OCI-LY7 (cell line): ENCODE results near the gene CAMK4. TPM values are rescaled to one million over a fixed set of nuclear protein-coding genes. Genes with fewer than 3 reads are reported as not detected.

Experiments used
- BruUV-seq: library from RNA; stranded (reverse); fragments of 400-500 nt; replicated peaks from 2 replicates; lab custom pipeline; 2021; lab: Mats Ljungman, UMichigan
- CTCF ChIA-PET: fragments of 300-600 bp; sonication (Branson Sonifier 250); formaldehyde crosslinking; loops from one replicate; lab custom pipeline; 2022; ENCODE audit warnings: antibody characterized with exemption; ENCODE audit not compliant: unreplicated experiment; lab: Charles Lee
- POLR2A ChIA-PET: fragments of 300-600 bp; sonication (Branson Sonifier 250); formaldehyde crosslinking; loops from one replicate; lab custom pipeline; 2022; ENCODE audit warnings: antibody characterized with exemption; lab: Charles Lee
- DNase-seq: peaks from one replicate; pipeline ENCODE4 v3.0.0-alpha.2; 2015; ENCODE audit warnings: low spot score
- H2AFZ ChIP-seq: fragments of 200-600 bp; sonication (generic), shearing (Covaris generic); 2 replicates; pipeline ENCODE4 v1.6.1; 2014; ENCODE audit warnings: mild to moderate bottlenecking, antibody characterized with exemption, low read length, moderate library complexity
- H3K27ac ChIP-seq: fragments of 200-600 bp; sonication (generic); 2 replicates; pipeline ENCODE4 v1.5.1; 2014; ENCODE audit warnings: mixed run types, low read depth, mild to moderate bottlenecking, moderate library complexity, low read length, inconsistent platforms; ENCODE audit not compliant: poor library complexity, severe bottlenecking
- H3K36me3 ChIP-seq: fragments of 200-600 bp; sonication (generic); 2 replicates; pipeline ENCODE4 v1.6.1; 2014; ENCODE audit warnings: mild to moderate bottlenecking, antibody characterized with exemption, low read length, moderate library complexity, mixed read lengths; ENCODE audit not compliant: insufficient read depth
- H3K4me1 ChIP-seq: fragments of 200-600 bp; sonication (generic); 2 replicates; pipeline ENCODE4 v1.5.1; 2014; ENCODE audit warnings: mild to moderate bottlenecking, low read length; ENCODE audit not compliant: insufficient read depth, poor library complexity, severe bottlenecking
- H3K4me2 ChIP-seq: fragments of 200-600 bp; sonication (generic); 2 replicates; pipeline ENCODE4 v1.6.1; 2014; ENCODE audit warnings: mild to moderate bottlenecking, low read length
- H3K4me3 ChIP-seq: fragments of 200-600 bp; sonication (generic); 2 replicates; pipeline ENCODE4 v1.5.1; 2014; ENCODE audit warnings: mild to moderate bottlenecking, low read depth, low read length; ENCODE audit not compliant: poor library complexity, severe bottlenecking
- H3K79me2 ChIP-seq: fragments of 200-600 bp; sonication (generic); 2 replicates; pipeline ENCODE4 v1.6.1; 2016; ENCODE audit warnings: low read depth, mild to moderate bottlenecking, low read length, moderate library complexity, mixed read lengths; ENCODE audit not compliant: insufficient read depth
- H3K9me2 ChIP-seq: fragments of 200-600 bp; sonication (generic); 2 replicates; pipeline ENCODE4 v1.6.1; 2016; ENCODE audit warnings: mild to moderate bottlenecking, low read length, mixed read lengths; ENCODE audit not compliant: insufficient read depth
- H3K9me3 ChIP-seq: fragments of 200-600 bp; sonication (generic); 2 replicates; pipeline ENCODE4 v1.6.1; 2014; ENCODE audit warnings: mild to moderate bottlenecking, mixed run types, low read length, mixed read lengths
- H4K20me1 ChIP-seq: fragments of 200-600 bp; sonication (generic); 2 replicates; pipeline ENCODE4 v1.6.1; 2014; ENCODE audit warnings: mild to moderate bottlenecking, antibody characterized with exemption, low read length, moderate library complexity, mixed read lengths; ENCODE audit not compliant: insufficient read depth
- EZH2phosphoT487 ChIP-seq: fragments of 200-600 bp; sonication (generic); IDR thresholded peaks from 2 replicates; pipeline ENCODE4 v1.6.1; 2018; ENCODE audit warnings: low read depth, borderline replicate concordance, mild to moderate bottlenecking, mixed run types, antibody characterized with exemption, low read length, moderate library complexity, mixed read lengths
- intact Hi-C: fragments of 100-400 bp; cut with micrococcal nuclease; formaldehyde crosslinking; loops from one replicate; pipeline ENCODE4 v1.10.0; 2022; ENCODE audit not compliant: unreplicated experiment
- total RNA-seq, 2 experiments: library from RNA; depleted of rRNA in 1 of 2; stranded (reverse); fragments of >200 nt in 1 of 2; shearing (Covaris generic) in 1 of 2; gene quantifications; 2 replicates each; pipeline ENCODE4 v1.2.3, GENCODE V29; 2014 to 2022
- TF ChIP-seq, protein P1 (sequence below): fragments of 200-600 bp; sonication (generic); conservative IDR thresholded peaks from 2 replicates; pipeline ENCODE4 v1.5.1; 2014; ENCODE audit warnings: mild to moderate bottlenecking, antibody characterized with exemption, low read length, moderate library complexity, mixed read lengths

The CAMK4 gene
- total RNA-seq, 2 experiments from 2014 or later: 25.4 to 40.2 TPM

DNA sequence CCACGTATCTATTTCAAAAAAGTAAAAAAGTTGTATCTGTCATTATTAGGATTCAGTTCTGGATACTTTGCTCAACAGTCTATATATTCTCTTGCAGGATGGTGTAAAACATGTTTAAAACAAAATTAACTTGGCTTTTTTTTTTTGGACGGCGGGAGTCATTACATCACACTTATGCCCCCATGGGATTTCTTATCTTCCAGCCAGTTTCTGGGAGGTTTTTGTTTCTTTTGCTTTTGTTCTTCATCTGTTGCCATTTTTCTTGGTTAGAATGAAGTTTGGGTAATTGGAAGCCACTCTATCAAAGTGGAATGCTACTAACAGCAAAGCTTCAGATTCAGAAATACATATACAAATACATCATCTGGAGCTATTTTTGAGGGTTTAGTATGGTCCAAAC lies 289.9 kb downstream of the CAMK4 start:
- CTCF ChIA-PET: no interaction called here
- no peak for DNase-seq
- POLR2A ChIA-PET: interaction anchor here (0.7 to 3.6 kb wide), 2 partner anchors 24 to 647 kb away, joined by 3 to 11 read pairs; no protein-coding TSS in a partner anchor
- Histone ChIP-seq H3K4me1 (peaks cover 35% of the 10 kb centered on the region), H2AFZ (peak overlapping the region; percentile 6; the same call in 1 of the 2 replicates), H3K79me2 (peaks cover 29% of the 10 kb centered on the region; the same call in 1 of the 2 replicates), H3K4me2 (no peak overlapping the region), H3K36me3 (no peaks in the 10 kb centered on the region), H4K20me1 (peaks cover 13% of the 10 kb centered on the region; the same call in 1 of the 2 replicates), H3K9me2 (no peaks in the 10 kb centered on the region), H3K27ac (no peak overlapping the region), H3K4me3 (no peak overlapping the region), H3K9me3 (no peaks in the 10 kb centered on the region)
- BruUV-seq: no TSS peak
- TF ChIP-seq EZH2phosphoT487: no peak
- TF ChIP-seq, protein P1, sequence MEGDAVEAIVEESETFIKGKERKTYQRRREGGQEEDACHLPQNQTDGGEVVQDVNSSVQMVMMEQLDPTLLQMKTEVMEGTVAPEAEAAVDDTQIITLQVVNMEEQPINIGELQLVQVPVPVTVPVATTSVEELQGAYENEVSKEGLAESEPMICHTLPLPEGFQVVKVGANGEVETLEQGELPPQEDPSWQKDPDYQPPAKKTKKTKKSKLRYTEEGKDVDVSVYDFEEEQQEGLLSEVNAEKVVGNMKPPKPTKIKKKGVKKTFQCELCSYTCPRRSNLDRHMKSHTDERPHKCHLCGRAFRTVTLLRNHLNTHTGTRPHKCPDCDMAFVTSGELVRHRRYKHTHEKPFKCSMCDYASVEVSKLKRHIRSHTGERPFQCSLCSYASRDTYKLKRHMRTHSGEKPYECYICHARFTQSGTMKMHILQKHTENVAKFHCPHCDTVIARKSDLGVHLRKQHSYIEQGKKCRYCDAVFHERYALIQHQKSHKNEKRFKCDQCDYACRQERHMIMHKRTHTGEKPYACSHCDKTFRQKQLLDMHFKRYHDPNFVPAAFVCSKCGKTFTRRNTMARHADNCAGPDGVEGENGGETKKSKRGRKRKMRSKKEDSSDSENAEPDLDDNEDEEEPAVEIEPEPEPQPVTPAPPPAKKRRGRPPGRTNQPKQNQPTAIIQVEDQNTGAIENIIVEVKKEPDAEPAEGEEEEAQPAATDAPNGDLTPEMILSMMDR: no peak
- intact Hi-C loops: loop anchor here (5.0 to 10.0 kb wide), 3 partner anchors 241 to 782 kb away; partner anchors contain the start of genes NREP and WDR36

DNA sequence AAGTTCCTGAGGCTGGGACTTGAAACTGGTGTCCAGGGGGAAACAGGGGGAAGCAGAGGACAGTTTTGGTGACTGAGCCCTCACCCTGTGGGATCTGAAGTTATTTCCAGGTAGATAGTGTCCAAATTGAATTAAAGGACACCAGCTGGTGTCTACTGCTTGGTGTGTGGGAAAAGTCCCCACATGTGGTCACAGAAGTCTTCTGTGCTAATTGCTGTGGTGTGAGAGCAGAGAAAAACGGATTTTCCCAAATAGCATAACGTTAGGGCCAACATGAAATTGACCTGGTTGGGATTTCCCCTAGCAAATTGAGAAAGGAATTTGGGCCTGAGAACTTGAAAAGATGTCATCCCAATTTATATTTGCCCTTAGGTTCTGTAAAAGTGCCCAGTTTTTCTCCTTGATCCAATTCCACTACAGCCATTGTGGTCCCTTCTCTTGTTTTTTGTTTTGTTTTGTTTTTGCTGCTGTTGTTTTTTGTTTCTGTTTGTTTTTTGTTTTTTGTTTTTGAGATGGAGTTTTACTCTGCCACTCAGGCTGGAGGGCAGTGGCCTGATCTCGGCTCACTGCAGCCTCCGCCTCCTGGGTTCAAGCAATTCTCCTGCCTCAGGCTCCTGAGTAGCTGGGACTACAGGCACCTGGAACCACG lies 293.8 kb downstream of the CAMK4 start:
- no peak overlapping the region for H3K27ac ChIP-seq
- ChIA-PET POLR2A (interaction anchor here (0.6 kb wide), 1 partner anchor 13 kb away, joined by 3 read pairs; no protein-coding TSS in a partner anchor), CTCF (no interaction called here)
- no peaks in the 10 kb centered on the region for H3K9me3 ChIP-seq
- no peaks in the 10 kb centered on the region for H4K20me1 ChIP-seq
- no TSS peak for BruUV-seq
- no peak overlapping the region for H3K4me3 ChIP-seq
- no peak overlapping the region for H2AFZ ChIP-seq
- no peak for TF ChIP-seq EZH2phosphoT487
- TF ChIP-seq, protein P1: no peak
- H3K9me2 ChIP-seq: no peaks in the 10 kb centered on the region
- DNase-seq: no peak
- no peak overlapping the region for H3K4me2 ChIP-seq
- no peaks in the 10 kb centered on the region for H3K79me2 ChIP-seq
- H3K4me1 ChIP-seq: peaks cover 9% of the 10 kb centered on the region
- intact Hi-C loops: loop anchor here (10.0 kb wide), 1 partner anchor 237 kb away; the partner anchor contains the start of gene NREP
- no peaks in the 10 kb centered on the region for H3K36me3 ChIP-seq

DNA sequence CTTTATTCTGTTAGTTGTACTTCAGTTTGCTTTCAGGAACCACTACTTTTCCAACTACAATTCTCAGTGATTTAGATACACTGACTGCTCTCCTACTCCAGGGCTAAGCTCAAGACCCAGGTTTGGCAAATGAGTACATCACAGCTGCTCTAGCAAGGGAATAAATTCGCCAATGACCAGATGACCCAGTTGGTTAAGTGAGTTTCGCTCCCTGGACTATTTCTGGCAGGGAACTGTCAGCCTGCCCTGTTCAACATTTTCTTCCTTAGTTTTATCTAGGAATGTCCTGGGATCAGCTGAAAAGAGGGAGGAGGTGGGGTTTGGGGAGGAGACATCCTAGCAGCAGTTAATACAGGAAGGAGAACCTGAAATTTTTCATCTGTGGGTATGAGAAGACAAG lies 294.6 kb downstream of the CAMK4 start:
- no peaks in the 10 kb centered on the region for H3K36me3 ChIP-seq
- ChIA-PET POLR2A (interaction anchor here (0.6 kb wide), 1 partner anchor 185 kb away, joined by 3 read pairs; no protein-coding TSS in a partner anchor), CTCF (no interaction called here)
- no peak overlapping the region for H3K27ac ChIP-seq
- H3K9me2 ChIP-seq: no peaks in the 10 kb centered on the region
- H3K79me2 ChIP-seq: no peaks in the 10 kb centered on the region
- no peak overlapping the region for H3K4me3 ChIP-seq
- no peak for DNase-seq
- H3K9me3 ChIP-seq: no peaks in the 10 kb centered on the region
- no peak overlapping the region for H3K4me2 ChIP-seq
- intact Hi-C loops: loop anchor here (10.0 kb wide), 1 partner anchor 236 kb away; the partner anchor contains the start of gene NREP
- no peak overlapping the region for H2AFZ ChIP-seq
- TF ChIP-seq, protein P1: no peak
- no peak for TF ChIP-seq EZH2phosphoT487
- BruUV-seq: no TSS peak
- peaks cover 1% of the 10 kb centered on the region for H3K4me1 ChIP-seq
- no peaks in the 10 kb centered on the region for H4K20me1 ChIP-seq
